WTC11 (cell line): Measurements from ENCODE around the gene SLC25A12. TPM values are rescaled to one million over a fixed set of nuclear protein-coding genes. Genes with fewer than 3 reads are reported as not detected.

Experiments used
- ATAC-seq: fragments of 200-7000 bp; cut with Tn5 transposase; 2 replicates; pipeline ENCODE4 v1.10.0; 2021; ENCODE audit warnings: mild to moderate bottlenecking, moderate library complexity
- CTCF ChIA-PET: fragments of 300-600 bp; sonication (Branson Sonifier 250); formaldehyde crosslinking; loops from one replicate; lab custom pipeline; 2021; ENCODE audit warnings: antibody characterized with exemption; lab: Charles Lee
- POLR2A ChIA-PET: fragments of 350-600 bp; sonication (Branson Sonifier 250); formaldehyde crosslinking; loops from one replicate; lab custom pipeline; 2021; ENCODE audit warnings: antibody characterized with exemption; lab: Charles Lee
- DNase-seq: peaks from one replicate; pipeline ENCODE4 v3.0.0; 2021; ENCODE audit warnings: low spot score
- H3K27ac Mint-ChIP-seq: 2 replicates; pipeline ENCODE4 v1.8.0; 2021; ENCODE audit warnings: mixed read lengths
- H3K27me3 Mint-ChIP-seq: 2 replicates; pipeline ENCODE4 v1.8.0; 2021; ENCODE audit warnings: low read depth, mild to moderate bottlenecking, moderate library complexity, mixed read lengths
- H3K36me3 Mint-ChIP-seq: 2 replicates; pipeline ENCODE4 v1.8.0; 2021; ENCODE audit warnings: mixed read lengths
- H3K4me1 Mint-ChIP-seq: 2 replicates; pipeline ENCODE4 v1.8.0; 2022; ENCODE audit warnings: mixed read lengths
- H3K4me3 Mint-ChIP-seq: 2 replicates; pipeline ENCODE4 v1.8.0; 2021; ENCODE audit warnings: mild to moderate bottlenecking, moderate library complexity, mixed read lengths
- H3K9me3 Mint-ChIP-seq: 2 replicates; pipeline ENCODE4 v1.8.0; 2021; ENCODE audit warnings: mixed read lengths
- ATF1 ChIP-seq: sonication (generic); formaldehyde crosslinking; IDR thresholded peaks from 2 replicates; pipeline ENCODE4 v1.8.1; 2023; ENCODE audit warnings: mild to moderate bottlenecking, moderate library complexity, missing genetic modification reagents
- CBFB ChIP-seq: sonication (generic); formaldehyde crosslinking; IDR thresholded peaks from 2 replicates; pipeline ENCODE4 v1.8.1; 2022; ENCODE audit warnings: mild to moderate bottlenecking, low read depth, missing genetic modification reagents
- CTCF ChIP-seq: fragments of 200-600 bp; IDR thresholded peaks from 2 replicates; pipeline ENCODE4 v1.8.0; 2022; ENCODE audit warnings: antibody characterized with exemption
- FOXP1 ChIP-seq: sonication (generic); formaldehyde crosslinking; IDR thresholded peaks from 2 replicates; pipeline ENCODE4 v1.8.0; 2022; ENCODE audit warnings: missing genetic modification reagents, mild to moderate bottlenecking, moderate library complexity, borderline replicate concordance
- GTF2I ChIP-seq: fragments of 250-450 bp; sonication (Bioruptor Pico); conservative IDR thresholded peaks from 2 replicates; pipeline ENCODE4 v1.4.0; 2021; ENCODE audit warnings: mild to moderate bottlenecking
- JUN ChIP-seq: sonication (generic); formaldehyde crosslinking; IDR thresholded peaks from 2 replicates; pipeline ENCODE4 v1.8.0; 2023; ENCODE audit warnings: mild to moderate bottlenecking, missing genetic modification reagents
- NR1H2 ChIP-seq: sonication (generic); formaldehyde crosslinking; IDR thresholded peaks from 2 replicates; pipeline ENCODE4 v1.9.0; 2021; ENCODE audit warnings: mild to moderate bottlenecking, moderate library complexity, missing genetic modification reagents
- NR3C1 ChIP-seq: sonication (generic); formaldehyde crosslinking; conservative IDR thresholded peaks from 2 replicates; pipeline ENCODE4 v1.8.1; 2023; ENCODE audit warnings: low read depth, mild to moderate bottlenecking, missing genetic modification reagents
- PRDM15 ChIP-seq: sonication (generic); formaldehyde crosslinking; IDR thresholded peaks from 2 replicates; pipeline ENCODE4 v1.8.0; 2022; ENCODE audit warnings: missing genetic modification reagents
- PRRX2 ChIP-seq: fragments of 250-450 bp; sonication (Bioruptor Pico); IDR thresholded peaks from 2 replicates; pipeline ENCODE4 v1.8.0; 2021; ENCODE audit warnings: mild to moderate bottlenecking
- SOX15 ChIP-seq: fragments of 250-450 bp; sonication (Bioruptor Pico); IDR thresholded peaks from 2 replicates; pipeline ENCODE4 v1.9.0; 2021; ENCODE audit warnings: mild to moderate bottlenecking
- ZNF121 ChIP-seq: sonication (generic); formaldehyde crosslinking; IDR thresholded peaks from 2 replicates; pipeline ENCODE4 v1.8.0; 2023; ENCODE audit warnings: missing genetic modification reagents
- ZNF671 ChIP-seq: fragments of 250-450 bp; sonication (Bioruptor Pico); IDR thresholded peaks from 2 replicates; pipeline ENCODE4 v1.8.0; 2021; ENCODE audit warnings: mild to moderate bottlenecking
- total RNA-seq: library from RNA; stranded (reverse); gene quantifications from 3 replicates; pipeline ENCODE4 v1.2.3, GENCODE V29; 2021
- TF ChIP-seq, protein P1 (sequence below): fragments of 250-450 bp; sonication (Bioruptor Pico); IDR thresholded peaks from 2 replicates; pipeline ENCODE4 v1.9.0; 2021; ENCODE audit warnings: mild to moderate bottlenecking, borderline replicate concordance
- TF ChIP-seq, protein P2 (sequence below): sonication (generic); formaldehyde crosslinking; IDR thresholded peaks from 2 replicates; pipeline ENCODE4 v1.8.1; 2022; ENCODE audit warnings: mild to moderate bottlenecking, missing genetic modification reagents, moderate library complexity, borderline replicate concordance
- TF ChIP-seq, protein P3 (sequence below): sonication (generic); formaldehyde crosslinking; IDR thresholded peaks from 2 replicates; pipeline ENCODE4 v1.8.1; 2023; ENCODE audit warnings: mild to moderate bottlenecking, missing genetic modification reagents, moderate library complexity
- TF ChIP-seq, protein P4 (sequence below): fragments of 250-450 bp; sonication (Bioruptor Pico); IDR thresholded peaks from 2 replicates; pipeline ENCODE4 v1.9.0; 2021; ENCODE audit warnings: mild to moderate bottlenecking
- TF ChIP-seq, protein P5 (sequence below): sonication (generic); formaldehyde crosslinking; IDR thresholded peaks from 2 replicates; pipeline ENCODE4 v1.8.1; 2023; ENCODE audit warnings: mild to moderate bottlenecking, missing genetic modification reagents

The SLC25A12 gene
- total RNA-seq, 1 experiment from 2014 or later: 9.0 TPM

DNA sequence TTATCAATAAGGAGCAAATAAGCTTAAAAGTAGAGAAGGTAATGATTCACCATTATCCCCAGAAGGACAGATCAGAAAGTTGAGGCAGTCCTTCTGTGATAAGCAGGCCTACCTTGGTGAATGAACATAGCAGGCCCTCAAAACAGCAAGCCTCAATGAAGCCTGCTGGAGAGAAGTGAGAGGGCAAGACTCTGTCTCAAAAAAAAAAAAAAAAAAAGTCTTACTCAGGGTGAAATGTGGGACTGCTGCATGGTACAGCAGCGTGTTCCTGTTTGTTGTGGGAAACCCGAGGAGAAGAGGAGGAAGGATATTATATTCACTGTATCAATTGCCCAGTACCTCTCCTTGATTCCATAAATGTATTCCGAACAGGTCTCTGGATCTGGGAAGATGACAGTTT lies 19.5 kb upstream of the SLC25A12 start:
- Mint-ChIP-seq H3K27me3 (no peaks in the 10 kb centered on the region), H3K36me3 (no peaks in the 10 kb centered on the region), H3K27ac (no peak overlapping the region)
- no peak for DNase-seq
- CTCF ChIA-PET: interaction anchor here (1.6 kb wide), 1 partner anchor 9 kb away, joined by 5 read pairs; the partner anchor contains the start of gene HAT1
- TF ChIP-seq ATF1 (CRISPR knock-in tag) (no peak), ZNF671 (CRISPR knock-in tag) (no peak), PRRX2 (no peak), JUN (CRISPR knock-in tag) (no peak), GTF2I (CRISPR knock-in tag) (no peak), CBFB (CRISPR knock-in tag) (no peak), PRDM15 (CRISPR knock-in tag) (no peak), NR1H2 (CRISPR knock-in tag) (no peak), SOX15 (CRISPR knock-in tag) (no peak), NR3C1 (CRISPR knock-in tag) (no peak)
- TF ChIP-seq, protein P1, sequence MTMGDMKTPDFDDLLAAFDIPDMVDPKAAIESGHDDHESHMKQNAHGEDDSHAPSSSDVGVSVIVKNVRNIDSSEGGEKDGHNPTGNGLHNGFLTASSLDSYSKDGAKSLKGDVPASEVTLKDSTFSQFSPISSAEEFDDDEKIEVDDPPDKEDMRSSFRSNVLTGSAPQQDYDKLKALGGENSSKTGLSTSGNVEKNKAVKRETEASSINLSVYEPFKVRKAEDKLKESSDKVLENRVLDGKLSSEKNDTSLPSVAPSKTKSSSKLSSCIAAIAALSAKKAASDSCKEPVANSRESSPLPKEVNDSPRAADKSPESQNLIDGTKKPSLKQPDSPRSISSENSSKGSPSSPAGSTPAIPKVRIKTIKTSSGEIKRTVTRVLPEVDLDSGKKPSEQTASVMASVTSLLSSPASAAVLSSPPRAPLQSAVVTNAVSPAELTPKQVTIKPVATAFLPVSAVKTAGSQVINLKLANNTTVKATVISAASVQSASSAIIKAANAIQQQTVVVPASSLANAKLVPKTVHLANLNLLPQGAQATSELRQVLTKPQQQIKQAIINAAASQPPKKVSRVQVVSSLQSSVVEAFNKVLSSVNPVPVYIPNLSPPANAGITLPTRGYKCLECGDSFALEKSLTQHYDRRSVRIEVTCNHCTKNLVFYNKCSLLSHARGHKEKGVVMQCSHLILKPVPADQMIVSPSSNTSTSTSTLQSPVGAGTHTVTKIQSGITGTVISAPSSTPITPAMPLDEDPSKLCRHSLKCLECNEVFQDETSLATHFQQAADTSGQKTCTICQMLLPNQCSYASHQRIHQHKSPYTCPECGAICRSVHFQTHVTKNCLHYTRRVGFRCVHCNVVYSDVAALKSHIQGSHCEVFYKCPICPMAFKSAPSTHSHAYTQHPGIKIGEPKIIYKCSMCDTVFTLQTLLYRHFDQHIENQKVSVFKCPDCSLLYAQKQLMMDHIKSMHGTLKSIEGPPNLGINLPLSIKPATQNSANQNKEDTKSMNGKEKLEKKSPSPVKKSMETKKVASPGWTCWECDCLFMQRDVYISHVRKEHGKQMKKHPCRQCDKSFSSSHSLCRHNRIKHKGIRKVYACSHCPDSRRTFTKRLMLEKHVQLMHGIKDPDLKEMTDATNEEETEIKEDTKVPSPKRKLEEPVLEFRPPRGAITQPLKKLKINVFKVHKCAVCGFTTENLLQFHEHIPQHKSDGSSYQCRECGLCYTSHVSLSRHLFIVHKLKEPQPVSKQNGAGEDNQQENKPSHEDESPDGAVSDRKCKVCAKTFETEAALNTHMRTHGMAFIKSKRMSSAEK (CRISPR knock-in tag): no peak
- TF ChIP-seq, protein P2, sequence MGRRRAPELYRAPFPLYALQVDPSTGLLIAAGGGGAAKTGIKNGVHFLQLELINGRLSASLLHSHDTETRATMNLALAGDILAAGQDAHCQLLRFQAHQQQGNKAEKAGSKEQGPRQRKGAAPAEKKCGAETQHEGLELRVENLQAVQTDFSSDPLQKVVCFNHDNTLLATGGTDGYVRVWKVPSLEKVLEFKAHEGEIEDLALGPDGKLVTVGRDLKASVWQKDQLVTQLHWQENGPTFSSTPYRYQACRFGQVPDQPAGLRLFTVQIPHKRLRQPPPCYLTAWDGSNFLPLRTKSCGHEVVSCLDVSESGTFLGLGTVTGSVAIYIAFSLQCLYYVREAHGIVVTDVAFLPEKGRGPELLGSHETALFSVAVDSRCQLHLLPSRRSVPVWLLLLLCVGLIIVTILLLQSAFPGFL (CRISPR knock-in tag): no peak
- TF ChIP-seq, all 79 proteins: peak for 0
- no peaks in the 10 kb centered on the region for H3K4me1 Mint-ChIP-seq
- no peaks in the 10 kb centered on the region for H3K9me3 Mint-ChIP-seq
- POLR2A ChIA-PET: no interaction called here
- no peak for ATAC-seq
- H3K4me3 Mint-ChIP-seq: no peak overlapping the region

- no peaks in the 10 kb centered on the region for H3K4me1 Mint-ChIP-seq
- no peak for DNase-seq
- POLR2A ChIA-PET: no interaction called here
- CTCF ChIA-PET: no interaction called here
- no peaks in the 10 kb centered on the region for H3K27me3 Mint-ChIP-seq
- H3K36me3 Mint-ChIP-seq: no peaks in the 10 kb centered on the region
- H3K27ac Mint-ChIP-seq: no peak overlapping the region
- TF ChIP-seq CTCF (no peak), NR3C1 (CRISPR knock-in tag) (no peak), ZNF121 (CRISPR knock-in tag) (no peak), FOXP1 (CRISPR knock-in tag) (no peak)
- TF ChIP-seq, protein P3, sequence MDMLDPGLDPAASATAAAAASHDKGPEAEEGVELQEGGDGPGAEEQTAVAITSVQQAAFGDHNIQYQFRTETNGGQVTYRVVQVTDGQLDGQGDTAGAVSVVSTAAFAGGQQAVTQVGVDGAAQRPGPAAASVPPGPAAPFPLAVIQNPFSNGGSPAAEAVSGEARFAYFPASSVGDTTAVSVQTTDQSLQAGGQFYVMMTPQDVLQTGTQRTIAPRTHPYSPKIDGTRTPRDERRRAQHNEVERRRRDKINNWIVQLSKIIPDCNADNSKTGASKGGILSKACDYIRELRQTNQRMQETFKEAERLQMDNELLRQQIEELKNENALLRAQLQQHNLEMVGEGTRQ: no peak
- TF ChIP-seq, protein P4, sequence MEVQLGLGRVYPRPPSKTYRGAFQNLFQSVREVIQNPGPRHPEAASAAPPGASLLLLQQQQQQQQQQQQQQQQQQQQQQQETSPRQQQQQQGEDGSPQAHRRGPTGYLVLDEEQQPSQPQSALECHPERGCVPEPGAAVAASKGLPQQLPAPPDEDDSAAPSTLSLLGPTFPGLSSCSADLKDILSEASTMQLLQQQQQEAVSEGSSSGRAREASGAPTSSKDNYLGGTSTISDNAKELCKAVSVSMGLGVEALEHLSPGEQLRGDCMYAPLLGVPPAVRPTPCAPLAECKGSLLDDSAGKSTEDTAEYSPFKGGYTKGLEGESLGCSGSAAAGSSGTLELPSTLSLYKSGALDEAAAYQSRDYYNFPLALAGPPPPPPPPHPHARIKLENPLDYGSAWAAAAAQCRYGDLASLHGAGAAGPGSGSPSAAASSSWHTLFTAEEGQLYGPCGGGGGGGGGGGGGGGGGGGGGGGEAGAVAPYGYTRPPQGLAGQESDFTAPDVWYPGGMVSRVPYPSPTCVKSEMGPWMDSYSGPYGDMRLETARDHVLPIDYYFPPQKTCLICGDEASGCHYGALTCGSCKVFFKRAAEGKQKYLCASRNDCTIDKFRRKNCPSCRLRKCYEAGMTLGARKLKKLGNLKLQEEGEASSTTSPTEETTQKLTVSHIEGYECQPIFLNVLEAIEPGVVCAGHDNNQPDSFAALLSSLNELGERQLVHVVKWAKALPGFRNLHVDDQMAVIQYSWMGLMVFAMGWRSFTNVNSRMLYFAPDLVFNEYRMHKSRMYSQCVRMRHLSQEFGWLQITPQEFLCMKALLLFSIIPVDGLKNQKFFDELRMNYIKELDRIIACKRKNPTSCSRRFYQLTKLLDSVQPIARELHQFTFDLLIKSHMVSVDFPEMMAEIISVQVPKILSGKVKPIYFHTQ (CRISPR knock-in tag): no peak
- TF ChIP-seq, protein P5, sequence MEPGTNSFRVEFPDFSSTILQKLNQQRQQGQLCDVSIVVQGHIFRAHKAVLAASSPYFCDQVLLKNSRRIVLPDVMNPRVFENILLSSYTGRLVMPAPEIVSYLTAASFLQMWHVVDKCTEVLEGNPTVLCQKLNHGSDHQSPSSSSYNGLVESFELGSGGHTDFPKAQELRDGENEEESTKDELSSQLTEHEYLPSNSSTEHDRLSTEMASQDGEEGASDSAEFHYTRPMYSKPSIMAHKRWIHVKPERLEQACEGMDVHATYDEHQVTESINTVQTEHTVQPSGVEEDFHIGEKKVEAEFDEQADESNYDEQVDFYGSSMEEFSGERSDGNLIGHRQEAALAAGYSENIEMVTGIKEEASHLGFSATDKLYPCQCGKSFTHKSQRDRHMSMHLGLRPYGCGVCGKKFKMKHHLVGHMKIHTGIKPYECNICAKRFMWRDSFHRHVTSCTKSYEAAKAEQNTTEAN: no peak
- no peak for ATAC-seq
- no peaks in the 10 kb centered on the region for H3K9me3 Mint-ChIP-seq
- no peak overlapping the region for H3K4me3 Mint-ChIP-seq
Observed at GRCh38 chr2:171910494-171910893, 16.4 kb upstream of the SLC25A12 start.
